Neuronal stem cell (in vitro differentiated cells): ENCODE results near the gene SERPINB6. TPM values are rescaled to one million over a fixed set of nuclear protein-coding genes. Genes with fewer than 3 reads are reported as not detected.

Experiments
- DNase-seq: peaks from one replicate; pipeline ENCODE4 v3.0.0-alpha.2; 2013; ENCODE audit warnings: low spot score
- H2AFZ ChIP-seq: one replicate; pipeline ENCODE4 v1.6.1; 2013; ENCODE audit warnings: mild to moderate bottlenecking, low read length, inconsistent platforms
- H2AK5ac ChIP-seq: 2 replicates; pipeline ENCODE4 v1.6.1; 2013; ENCODE audit warnings: low read depth, mild to moderate bottlenecking, inconsistent platforms, low read length, moderate library complexity, mixed read lengths
- H2BK120ac ChIP-seq: 2 replicates; pipeline ENCODE4 v1.6.1; 2013; ENCODE audit warnings: low read depth, mild to moderate bottlenecking, inconsistent platforms, low read length, moderate library complexity, mixed read lengths
- H2BK12ac ChIP-seq: one replicate; pipeline ENCODE4 v1.6.1; 2013; ENCODE audit warnings: low read length, inconsistent platforms
- H2BK15ac ChIP-seq: 2 replicates; pipeline ENCODE4 v1.6.1; 2013; ENCODE audit warnings: mild to moderate bottlenecking, low read length, inconsistent platforms, mixed read lengths
- H2BK5ac ChIP-seq: one replicate; pipeline ENCODE4 v1.6.1; 2013; ENCODE audit warnings: inconsistent platforms, mild to moderate bottlenecking, low read length, moderate library complexity
- H3K14ac ChIP-seq: one replicate; pipeline ENCODE4 v1.6.1; 2013; ENCODE audit warnings: low read length, inconsistent platforms
- H3K18ac ChIP-seq: 2 replicates; pipeline ENCODE4 v1.6.1; 2013; ENCODE audit warnings: low read length, inconsistent platforms
- H3K23ac ChIP-seq: 2 replicates; pipeline ENCODE4 v1.6.1; 2013; ENCODE audit warnings: low read depth, mild to moderate bottlenecking, mixed read lengths, low read length, inconsistent platforms; ENCODE audit not compliant: poor library complexity
- H3K27ac ChIP-seq: replicated peaks from 3 replicates; pipeline ENCODE4 v1.5.1; 2013; ENCODE audit warnings: low read length, inconsistent platforms
- H3K27me3 ChIP-seq, 3 experiments: 2 replicates each; pipeline ENCODE4 v1.6.1; 2013; ENCODE audit warnings: low read length in 3 of 3, mild to moderate bottlenecking in 2 of 3, inconsistent platforms in 1 of 3, low read depth in 1 of 3, mixed read lengths in 1 of 3, moderate library complexity in 1 of 3; ENCODE audit not compliant: control insufficient read depth in 3 of 3, insufficient read depth in 3 of 3
- H3K36me3 ChIP-seq, 2 donors: replicated peaks in 1 of 2; 2 replicates each; pipeline ENCODE4 v1.6.1; 2013; ENCODE audit warnings: low read length in 2 of 2; ENCODE audit not compliant: control insufficient read depth in 2 of 2, insufficient read depth in 2 of 2
- H3K4ac ChIP-seq: 2 replicates; pipeline ENCODE4 v1.6.1; 2013; ENCODE audit warnings: inconsistent platforms, mild to moderate bottlenecking, low read length, moderate library complexity
- H3K4me1 ChIP-seq, 2 donors: 1 replicate in 1 of 2; 2 replicates in 1 of 2; pipeline ENCODE4 v1.6.1; 2013; ENCODE audit warnings: low read length in 2 of 2, low read depth in 1 of 2; ENCODE audit not compliant: control insufficient read depth in 2 of 2, insufficient read depth in 1 of 2
- H3K4me2 ChIP-seq: one replicate; pipeline ENCODE4 v1.6.1; 2013; ENCODE audit warnings: mild to moderate bottlenecking, low read length, inconsistent platforms; ENCODE audit not compliant: insufficient read depth, poor library complexity, severe bottlenecking
- H3K4me3 ChIP-seq, 2 donors: 2 replicates each; pipeline ENCODE4 v1.5.1; 2013; ENCODE audit warnings: low read length in 2 of 2, mild to moderate bottlenecking in 2 of 2, inconsistent platforms in 1 of 2, moderate library complexity in 1 of 2
- H3K79me1 ChIP-seq: one replicate; pipeline ENCODE4 v1.6.1; 2013; ENCODE audit warnings: low read depth, mild to moderate bottlenecking, inconsistent platforms, low read length, moderate library complexity
- H3K9ac ChIP-seq: one replicate; pipeline ENCODE4 v1.6.1; 2013; ENCODE audit warnings: mild to moderate bottlenecking, low read depth, low read length, inconsistent platforms; ENCODE audit not compliant: poor library complexity
- H3K9me3 ChIP-seq, 2 donors: replicated peaks in 1 of 2; 2 replicates each; pipeline versions ENCODE3 to v1.6.1; 2013; ENCODE audit warnings: low read length in 2 of 2, mild to moderate bottlenecking in 2 of 2, inconsistent platforms in 1 of 2, low read depth in 1 of 2, mixed read lengths in 1 of 2, moderate library complexity in 1 of 2; ENCODE audit not compliant: control insufficient read depth in 2 of 2, insufficient read depth in 1 of 2
- H4K8ac ChIP-seq: one replicate; pipeline ENCODE4 v1.6.1; 2013; ENCODE audit warnings: low read depth, mild to moderate bottlenecking, inconsistent platforms, low read length, moderate library complexity
- H4K91ac ChIP-seq: one replicate; pipeline ENCODE4 v1.6.1; 2013; ENCODE audit warnings: low read length, low read depth, mild to moderate bottlenecking, inconsistent platforms; ENCODE audit not compliant: poor library complexity
- WGBS, 2 donors: extraction: QIAGEN DNeasy Blood & Tissue Kit; methylation state at CpG; one replicate each; pipeline ENCODE4 v1.1.7; 2013; ENCODE audit warnings: missing lambda C conversion rate in 2 of 2, mixed read lengths in 1 of 2; ENCODE audit not compliant: insufficient read length in 2 of 2, insufficient replicate concordance in 1 of 2; ENCODE audit errors: extremely low coverage in 2 of 2; 5-methylcytosine and 5-hydroxymethylcytosine counted together
- polyA plus RNA-seq, 2 experiments: library from polyadenylated mRNA; stranded (reverse); fragments of 200-250 nt; gene quantifications; one replicate each; pipeline ENCODE4 v1.2.3, GENCODE V29; 2013

SERPINB6 gene
- polyA plus RNA-seq (2013, experiment 1 of 2) = 8.4 TPM
- polyA plus RNA-seq (2013, experiment 2 of 2) = 9.3 TPM

- no peak within 1 kb of the TSS for H3K4ac ChIP-seq
- no peaks in the 10 kb centered on the region for H3K79me1 ChIP-seq
- H3K9ac ChIP-seq = peak within 1 kb of the TSS; percentile 66
- H2BK5ac ChIP-seq = no peak within 1 kb of the TSS
- peak within 1 kb of the TSS; percentile 42 for H2BK15ac ChIP-seq
- H2BK12ac ChIP-seq = peak within 1 kb of the TSS; percentile 14
- peaks cover 0 to 5% (median 0%) of the 10 kb centered on the region in 3 experiments for H3K27me3 ChIP-seq
- peak within 1 kb of the TSS; percentile 52 for H3K27ac ChIP-seq
- H3K23ac ChIP-seq = peak within 1 kb of the TSS; percentile 95
- WGBS, 2 donors = no CpG with 5 or more reads among the region's 63 CpGs
- H3K4me2 ChIP-seq = peak within 1 kb of the TSS; percentile 87
- peak within 1 kb of the TSS; percentile 58 for H2BK120ac ChIP-seq
- no peaks in the 10 kb centered on the region for H3K9me3 ChIP-seq
- H3K4me3 ChIP-seq = peak within 1 kb of the TSS; percentile 61 to 86
- H3K36me3 ChIP-seq = no peaks in the 10 kb centered on the region
- no peak within 1 kb of the TSS for H3K14ac ChIP-seq
- H3K4me1 ChIP-seq = peaks cover 3 to 8% of the 10 kb centered on the region in 2 donors
- no peak within 1 kb of the TSS for H4K8ac ChIP-seq
- peak within 1 kb of the TSS; percentile 93 for H2AFZ ChIP-seq
- H3K18ac ChIP-seq = peak within 1 kb of the TSS; percentile 91
- H2AK5ac ChIP-seq = no peak within 1 kb of the TSS
- no peak within 1 kb of the TSS for H4K91ac ChIP-seq
- no peak for DNase-seq
These were observed at the start of gene SERPINB6 for GRCh38 chr6:2971420-2972218. Gene SERPINB6, minus strand, starts transcription at chr6:2971567. Its CDS starts 12,235 bp downstream, at chr6:2959332.

GRCh38 chr6:3019749-3020320, 48.5 kb upstream of the SERPINB6 start:
- no CpG with 5 or more reads among the region's 6 CpGs for WGBS, 2 donors
- Histone ChIP-seq H3K9ac (no peak overlapping the region), H2AK5ac (no peak overlapping the region), H3K23ac (no peak overlapping the region), H3K18ac (no peak overlapping the region), H2BK15ac (no peak overlapping the region), H4K91ac (no peak overlapping the region), H2BK5ac (no peak overlapping the region), H3K4me2 (no peak overlapping the region), H3K9me3 (peaks cover 2 to 3% of the 10 kb centered on the region in 2 donors), H4K8ac (no peak overlapping the region), H2BK120ac (no peak overlapping the region), H3K27me3 (no peaks in the 10 kb centered on the region), H3K4me3 (no peak overlapping the region), H3K79me1 (no peaks in the 10 kb centered on the region), H3K36me3 (peaks cover 2 to 26% of the 10 kb centered on the region in 2 donors), H2AFZ (no peak overlapping the region), H3K4ac (no peak overlapping the region), H3K27ac (no peak overlapping the region), H2BK12ac (no peak overlapping the region), H3K14ac (no peak overlapping the region), H3K4me1 (peaks cover 9 to 13% of the 10 kb centered on the region in 2 donors)
- DNase-seq = no peak

GRCh38 chr6:3019065-3019464, 47.7 kb upstream of the SERPINB6 start:
- Histone ChIP-seq H3K4me1 (peaks cover 8 to 12% of the 10 kb centered on the region in 2 donors), H3K79me1 (no peaks in the 10 kb centered on the region), H3K9me3 (peaks cover 2 to 3% of the 10 kb centered on the region in 2 donors), H3K4me2 (no peak overlapping the region), H3K36me3 (peaks cover 5 to 34% of the 10 kb centered on the region in 2 donors), H3K23ac (no peak overlapping the region), H3K18ac (no peak overlapping the region), H2BK12ac (no peak overlapping the region), H4K91ac (no peak overlapping the region), H2AK5ac (no peak overlapping the region), H2AFZ (no peak overlapping the region), H3K4me3 (no peak overlapping the region), H2BK15ac (no peak overlapping the region), H2BK120ac (no peak overlapping the region), H3K9ac (no peak overlapping the region), H3K4ac (no peak overlapping the region), H3K27me3 (no peaks in the 10 kb centered on the region), H4K8ac (no peak overlapping the region), H3K14ac (no peak overlapping the region), H3K27ac (no peak overlapping the region), H2BK5ac (no peak overlapping the region)
- no peak for DNase-seq
- no CpG with 5 or more reads among the region's 1 CpG for WGBS, 2 donors

- no CpG with 5 or more reads among the region's 9 CpGs for WGBS, 2 donors
- Histone ChIP-seq H3K36me3 (peaks cover 14 to 49% of the 10 kb centered on the region in 2 donors), H3K18ac (peak overlapping the region; percentile 57), H3K14ac (no peak overlapping the region), H2AK5ac (peak overlapping the region; percentile 31), H3K4me3 (no peak overlapping the region), H3K9ac (no peak overlapping the region), H3K79me1 (no peaks in the 10 kb centered on the region), H3K23ac (peak overlapping the region; percentile 62), H3K27ac (no peak overlapping the region), H2AFZ (no peak overlapping the region), H3K4ac (no peak overlapping the region), H3K27me3 (no peaks in the 10 kb centered on the region), H4K91ac (no peak overlapping the region), H3K9me3 (peaks cover 1 to 4% of the 10 kb centered on the region in 2 donors), H2BK15ac (no peak overlapping the region), H2BK120ac (no peak overlapping the region), H2BK5ac (no peak overlapping the region), H3K4me2 (no peak overlapping the region), H2BK12ac (no peak overlapping the region), H3K4me1 (no peaks in the 10 kb centered on the region), H4K8ac (no peak overlapping the region)
- no peak for DNase-seq
These were observed 45.9 kb upstream of the SERPINB6 start for GRCh38 chr6:3017304-3017703.
